BLaER1 (cell line): ENCODE results near the gene SP1.

Source experiments
- H3K27ac ChIP-seq: shearing (Covaris generic); formaldehyde crosslinking; 2 replicates; pipeline ENCODE4 v1.8.1; 2022
- H3K27me3 ChIP-seq: shearing (Covaris generic); formaldehyde crosslinking; 2 replicates; pipeline ENCODE4 v1.8.1; 2022
- H3K36me3 ChIP-seq: shearing (Covaris generic); formaldehyde crosslinking; 2 replicates; pipeline ENCODE4 v1.8.1; 2022
- H3K4me1 ChIP-seq: shearing (Covaris generic); formaldehyde crosslinking; 2 replicates; pipeline ENCODE4 v1.8.1; 2022
- H3K4me2 ChIP-seq: shearing (Covaris generic); formaldehyde crosslinking; 2 replicates; pipeline ENCODE4 v1.8.1; 2022
- H3K4me3 ChIP-seq: shearing (Covaris generic); formaldehyde crosslinking; 2 replicates; pipeline ENCODE4 v1.8.1; 2022
- H3K9ac ChIP-seq: shearing (Covaris generic); formaldehyde crosslinking; 2 replicates; pipeline ENCODE4 v1.8.1; 2022
- H3K9me3 ChIP-seq: shearing (Covaris generic); formaldehyde crosslinking; 2 replicates; pipeline ENCODE4 v1.8.1; 2022
- H4K20me1 ChIP-seq: shearing (Covaris generic); formaldehyde crosslinking; 2 replicates; pipeline ENCODE4 v1.8.1; 2022
- Cebpa-rat ChIP-seq: shearing (Covaris generic); IDR thresholded peaks from 2 replicates; pipeline ENCODE4 v1.8.1; 2022

SP1 gene

DNA sequence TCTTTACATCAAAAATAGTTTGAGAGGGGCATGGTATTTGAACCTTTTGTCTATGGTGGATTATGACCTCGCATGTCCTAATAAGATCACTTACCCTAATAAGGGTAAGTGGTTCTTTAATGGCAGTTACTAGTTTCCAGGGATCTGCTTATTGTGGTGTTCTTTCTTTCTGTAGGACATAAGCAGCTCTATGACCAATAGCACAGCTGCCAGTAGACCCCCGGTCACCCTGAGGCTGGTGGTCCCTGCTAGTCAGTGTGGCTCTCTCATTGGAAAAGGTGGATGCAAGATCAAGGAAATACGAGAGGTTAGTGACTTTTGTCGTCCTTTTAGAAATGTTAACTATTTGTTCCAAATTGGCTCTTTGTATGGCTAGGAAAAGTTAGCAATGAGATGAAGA is 79.1 kb downstream of the SP1 start:
- Histone ChIP-seq H3K4me1 (peaks cover 9% of the 10 kb centered on the region), H3K4me3 (no peak overlapping the region), H3K9me3 (no peaks in the 10 kb centered on the region), H3K27ac (no peak overlapping the region), H3K36me3 (peaks cover 100% of the 10 kb centered on the region), H3K9ac (no peak overlapping the region; the same call in 1 of the 2 replicates), H4K20me1 (peaks cover 100% of the 10 kb centered on the region), H3K4me2 (no peak overlapping the region), H3K27me3 (no peaks in the 10 kb centered on the region)
- no peak for TF ChIP-seq Cebpa-rat

DNA sequence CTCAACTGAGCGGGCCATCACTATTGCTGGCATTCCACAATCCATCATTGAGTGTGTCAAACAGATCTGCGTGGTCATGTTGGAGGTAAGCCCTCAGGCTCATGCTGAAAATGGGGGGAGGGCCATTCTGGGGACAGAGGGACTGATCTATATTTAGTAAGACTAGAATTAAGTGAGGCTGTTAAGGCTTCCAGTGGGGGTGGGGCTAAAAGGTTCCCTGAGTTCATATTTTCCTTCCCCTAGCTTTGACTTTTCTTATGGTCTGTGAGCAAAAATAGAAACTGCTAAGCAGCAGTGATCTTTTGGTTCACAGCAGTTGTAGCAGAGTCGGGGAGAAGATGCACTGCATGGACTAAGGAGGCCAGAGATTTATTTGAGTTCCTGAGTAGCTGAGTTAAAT is 81.1 kb downstream of the SP1 start:
- no peak overlapping the region for H3K4me2 ChIP-seq
- no peak overlapping the region for H3K9ac ChIP-seq
- no peak overlapping the region for H3K27ac ChIP-seq
- H3K4me1 ChIP-seq: no peaks in the 10 kb centered on the region
- no peaks in the 10 kb centered on the region for H3K27me3 ChIP-seq
- H4K20me1 ChIP-seq: peaks cover 100% of the 10 kb centered on the region
- no peaks in the 10 kb centered on the region for H3K9me3 ChIP-seq
- no peak for TF ChIP-seq Cebpa-rat
- H3K36me3 ChIP-seq: peaks cover 99% of the 10 kb centered on the region
- H3K4me3 ChIP-seq: no peak overlapping the region

DNA sequence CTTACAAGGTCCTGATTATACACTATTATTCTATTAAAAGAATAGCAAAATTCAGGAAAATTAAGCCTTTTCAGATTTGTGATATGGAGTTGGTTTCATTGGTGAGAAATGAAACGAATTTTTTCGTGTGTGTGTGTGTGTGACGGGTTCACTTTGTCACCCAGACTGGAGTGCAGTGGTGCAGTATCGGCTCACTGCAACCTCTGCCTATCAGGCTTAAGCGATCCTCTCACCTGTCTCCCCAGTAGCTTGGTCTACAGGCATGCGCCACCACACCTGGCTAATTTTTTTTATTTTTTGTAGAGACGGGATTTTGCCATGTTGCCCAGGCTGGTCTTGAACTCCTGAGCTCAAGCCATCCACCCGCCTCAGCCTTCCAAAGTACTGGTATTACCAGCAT is 81.6 kb downstream of the SP1 start:
- H3K4me3 ChIP-seq: no peak overlapping the region
- no peaks in the 10 kb centered on the region for H3K27me3 ChIP-seq
- H3K9me3 ChIP-seq: no peaks in the 10 kb centered on the region
- no peak overlapping the region for H3K4me2 ChIP-seq
- no peak overlapping the region for H3K9ac ChIP-seq
- H3K4me1 ChIP-seq: no peaks in the 10 kb centered on the region
- H4K20me1 ChIP-seq: peaks cover 100% of the 10 kb centered on the region
- no peak for TF ChIP-seq Cebpa-rat
- peaks cover 99% of the 10 kb centered on the region for H3K36me3 ChIP-seq
- H3K27ac ChIP-seq: no peak overlapping the region

DNA sequence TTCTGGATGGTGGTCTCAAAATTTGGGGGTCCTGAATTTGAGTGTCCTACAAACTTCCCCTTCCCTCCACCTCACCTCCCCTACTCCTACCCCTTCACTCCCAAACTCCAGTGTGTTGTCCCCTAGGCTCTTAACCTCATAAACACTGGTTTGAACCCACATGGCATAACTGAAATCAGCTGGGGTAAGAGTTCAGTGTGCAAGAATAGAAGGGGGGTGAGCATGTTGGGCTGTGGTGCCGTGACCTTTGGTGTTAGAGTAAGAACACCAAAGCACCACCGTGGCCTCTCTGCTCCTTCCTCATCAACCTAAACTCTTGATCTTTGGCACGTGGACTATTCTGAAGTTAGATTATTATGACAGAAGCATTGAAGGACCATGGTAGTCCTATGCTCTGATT is 83.0 kb downstream of the SP1 start:
- Histone ChIP-seq H4K20me1 (peaks cover 100% of the 10 kb centered on the region), H3K4me3 (no peak overlapping the region), H3K9me3 (no peaks in the 10 kb centered on the region), H3K9ac (no peak overlapping the region), H3K4me1 (no peaks in the 10 kb centered on the region), H3K27me3 (no peaks in the 10 kb centered on the region), H3K4me2 (no peak overlapping the region), H3K36me3 (peaks cover 99% of the 10 kb centered on the region), H3K27ac (no peak overlapping the region)
- no peak for TF ChIP-seq Cebpa-rat

DNA sequence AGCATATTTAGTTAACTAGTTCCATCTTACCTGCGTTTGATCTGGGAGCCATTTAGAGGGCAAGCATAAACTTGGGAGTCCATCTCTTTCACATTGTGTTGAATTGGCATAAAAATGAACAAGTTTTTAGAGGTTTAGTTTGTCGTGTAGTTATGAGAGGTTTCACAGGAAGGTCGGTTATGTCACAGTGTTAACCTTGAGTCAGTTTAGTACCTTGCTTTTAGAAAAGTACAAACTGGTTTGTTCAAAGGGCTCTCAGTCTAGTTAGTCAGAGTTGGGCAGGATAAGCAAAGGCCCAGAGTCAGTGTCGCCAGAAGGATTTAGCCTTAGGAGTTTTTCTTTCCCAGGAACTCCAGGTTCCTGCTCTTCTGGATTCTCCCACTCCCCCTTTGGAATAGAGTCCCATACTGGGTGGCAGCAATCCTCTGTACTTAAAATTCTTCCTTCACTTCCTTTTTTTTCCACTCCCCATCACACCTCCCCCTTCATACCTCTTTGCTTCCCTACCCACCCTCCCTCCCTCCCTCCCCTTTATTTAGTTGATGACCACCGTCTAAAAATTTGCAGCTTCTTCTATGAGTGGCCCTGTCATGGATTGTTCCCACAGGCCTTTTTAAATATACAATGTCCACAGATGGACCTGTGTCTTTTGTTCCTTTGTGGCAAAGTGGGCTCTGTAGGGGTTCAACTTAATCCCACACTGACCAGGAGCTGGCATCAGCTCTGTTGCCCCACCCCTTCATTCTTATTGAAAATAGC is 84.0 kb downstream of the SP1 start:
- H4K20me1 ChIP-seq: peaks cover 100% of the 10 kb centered on the region
- H3K4me2 ChIP-seq: no peak overlapping the region
- no peaks in the 10 kb centered on the region for H3K27me3 ChIP-seq
- no peak overlapping the region for H3K9ac ChIP-seq
- H3K4me1 ChIP-seq: no peaks in the 10 kb centered on the region
- H3K27ac ChIP-seq: no peak overlapping the region
- H3K9me3 ChIP-seq: no peaks in the 10 kb centered on the region
- H3K36me3 ChIP-seq: peaks cover 99% of the 10 kb centered on the region
- no peak for TF ChIP-seq Cebpa-rat
- no peak overlapping the region for H3K4me3 ChIP-seq

DNA sequence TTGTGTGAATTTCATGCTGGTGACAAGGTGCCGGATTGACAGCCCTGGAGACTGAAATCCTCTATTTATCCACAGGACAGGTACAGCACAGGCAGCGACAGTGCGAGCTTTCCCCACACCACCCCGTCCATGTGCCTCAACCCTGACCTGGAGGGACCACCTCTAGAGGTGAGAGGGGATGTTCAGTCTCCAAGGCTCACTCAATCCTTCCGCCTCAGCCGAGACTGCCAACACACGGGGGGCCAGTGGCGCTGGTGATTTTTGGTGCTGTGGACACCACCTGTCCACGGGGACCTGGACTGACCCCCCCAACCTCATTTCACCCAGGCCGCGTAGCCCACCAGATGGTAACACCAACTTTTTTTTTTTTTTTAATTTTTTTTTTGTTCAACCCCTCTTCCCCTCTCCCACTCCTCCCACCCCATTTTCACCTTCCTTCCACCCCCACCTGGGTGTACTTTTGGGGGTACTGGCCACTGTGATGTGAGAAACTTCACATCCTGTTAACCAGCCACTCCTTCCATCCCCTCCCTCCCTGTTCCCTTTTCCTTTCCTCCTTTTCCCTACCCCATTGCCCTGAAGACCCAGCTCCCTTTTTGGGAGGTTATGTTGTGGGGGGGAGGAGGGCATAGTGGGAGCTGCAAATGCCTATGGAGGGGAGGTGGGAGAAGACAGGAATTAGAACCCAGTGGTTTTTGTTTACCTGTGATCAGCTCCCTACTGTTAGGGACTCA is 84.9 kb downstream of the SP1 start:
- no peak overlapping the region for H3K4me3 ChIP-seq
- peaks cover 99% of the 10 kb centered on the region for H3K36me3 ChIP-seq
- no peak for TF ChIP-seq Cebpa-rat
- H3K9me3 ChIP-seq: no peaks in the 10 kb centered on the region
- no peaks in the 10 kb centered on the region for H3K4me1 ChIP-seq
- no peaks in the 10 kb centered on the region for H3K27me3 ChIP-seq
- H3K4me2 ChIP-seq: no peak overlapping the region
- H4K20me1 ChIP-seq: peaks cover 100% of the 10 kb centered on the region
- H3K9ac ChIP-seq: no peak overlapping the region
- no peak overlapping the region for H3K27ac ChIP-seq

DNA sequence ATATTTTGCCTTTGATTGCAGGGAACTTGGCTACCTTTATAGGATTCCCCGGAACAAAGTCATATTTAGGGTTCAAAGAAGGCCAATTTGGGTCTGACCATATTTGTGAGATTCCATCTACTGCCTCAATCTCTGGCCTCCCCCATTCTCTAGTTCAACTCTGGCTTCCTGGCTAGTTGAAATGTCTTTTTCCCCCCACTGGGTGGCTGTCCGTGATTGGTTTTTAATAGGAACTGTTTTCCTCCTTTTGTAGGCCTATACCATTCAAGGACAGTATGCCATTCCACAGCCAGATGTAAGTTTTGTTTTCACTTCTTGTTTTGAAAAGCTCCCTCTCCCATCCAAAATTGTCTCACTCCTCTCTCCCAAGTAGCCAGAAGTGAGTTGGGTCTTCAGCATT is 85.7 kb downstream of the SP1 start:
- TF ChIP-seq Cebpa-rat: no peak
- H3K27me3 ChIP-seq: no peaks in the 10 kb centered on the region
- H4K20me1 ChIP-seq: peaks cover 100% of the 10 kb centered on the region
- peaks cover 99% of the 10 kb centered on the region for H3K36me3 ChIP-seq
- H3K4me3 ChIP-seq: no peak overlapping the region
- no peak overlapping the region for H3K4me2 ChIP-seq
- H3K4me1 ChIP-seq: no peaks in the 10 kb centered on the region
- no peak overlapping the region for H3K27ac ChIP-seq
- H3K9me3 ChIP-seq: no peaks in the 10 kb centered on the region
- H3K9ac ChIP-seq: no peak overlapping the region
